ENCODE measurements around the gene ZMYND8. TPM values are rescaled to one million over a fixed set of nuclear protein-coding genes. Genes with fewer than 3 reads are reported as not detected.

Gene ZMYND8
- total and polyA plus RNA-seq, 4 donors: 14.2 to 46.4 (median 30.1) TPM

DNA sequence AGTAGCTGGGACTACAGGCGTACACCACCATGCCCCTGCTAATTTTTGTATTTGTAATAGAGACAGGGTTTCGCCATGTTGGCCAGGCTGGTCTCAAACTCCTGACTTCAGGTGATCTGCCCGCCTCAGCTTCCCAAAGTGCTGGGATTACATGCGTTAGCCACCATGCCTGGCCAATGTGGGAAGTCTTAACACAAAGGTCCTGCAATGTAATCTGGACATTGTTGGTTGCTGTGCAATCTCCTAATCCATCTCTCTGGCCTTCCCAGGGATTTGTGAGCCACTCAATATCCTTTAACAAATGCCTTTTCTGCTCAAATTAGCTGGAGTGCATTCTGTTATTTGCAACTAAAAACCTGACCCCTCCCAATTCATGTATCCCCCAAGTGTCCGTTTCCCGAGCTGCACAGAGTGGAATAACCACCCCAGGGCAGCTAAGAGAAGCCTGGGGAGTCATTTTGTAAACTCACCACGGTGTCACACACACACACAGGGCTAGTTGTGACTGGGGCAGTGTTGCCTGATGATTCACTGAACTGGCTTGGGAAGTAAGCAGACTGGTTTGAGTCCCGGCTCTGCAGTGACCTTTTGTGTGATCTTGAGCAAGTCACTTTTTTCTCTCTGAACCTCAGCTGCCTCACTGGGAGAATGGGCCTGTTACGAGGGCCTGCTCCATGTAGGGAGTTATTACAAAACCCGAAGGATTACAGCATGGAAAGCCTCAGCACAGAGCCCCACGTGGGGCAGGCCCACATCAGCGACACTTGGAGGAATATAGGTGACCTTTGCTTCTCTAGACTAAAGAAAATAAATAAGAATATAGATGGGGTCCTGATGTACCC is 152.3 kb downstream of the ZMYND8 start:
- DNase-seq (no peak), ATAC-seq (ENCODE audit: insufficient read depth, low FRiP score) (no peak)
- Histone ChIP-seq H3K4me1 (ENCODE audit: control insufficient read depth in 5 of 5, insufficient read depth in 5 of 5, low read length in 5 of 5) (no peaks in the 10 kb centered on the region), H3K4me3 (no peak overlapping the region), H3K27me3 (ENCODE audit: control insufficient read depth in 3 of 3, insufficient read depth in 3 of 3, low read length in 2 of 3) (no peaks in the 10 kb centered on the region), H3K9ac (ENCODE audit: insufficient read depth in 1 of 2, low read length in 2 of 2) (no peak overlapping the region), H3K9me3 (ENCODE audit: control insufficient read depth in 4 of 4, insufficient read depth in 3 of 4, low read length in 3 of 4) (no peaks in the 10 kb centered on the region), H3K27ac (ENCODE audit: low read depth in 1 of 2, low read length in 1 of 2) (no peak overlapping the region), H3K36me3 (ENCODE audit: control insufficient read depth in 4 of 4, insufficient read depth in 4 of 4, low read length in 4 of 4) (peaks cover 0 to 6% (median 3%) of the 10 kb centered on the region in 4 donors)
- TF ChIP-seq, protein P1, sequence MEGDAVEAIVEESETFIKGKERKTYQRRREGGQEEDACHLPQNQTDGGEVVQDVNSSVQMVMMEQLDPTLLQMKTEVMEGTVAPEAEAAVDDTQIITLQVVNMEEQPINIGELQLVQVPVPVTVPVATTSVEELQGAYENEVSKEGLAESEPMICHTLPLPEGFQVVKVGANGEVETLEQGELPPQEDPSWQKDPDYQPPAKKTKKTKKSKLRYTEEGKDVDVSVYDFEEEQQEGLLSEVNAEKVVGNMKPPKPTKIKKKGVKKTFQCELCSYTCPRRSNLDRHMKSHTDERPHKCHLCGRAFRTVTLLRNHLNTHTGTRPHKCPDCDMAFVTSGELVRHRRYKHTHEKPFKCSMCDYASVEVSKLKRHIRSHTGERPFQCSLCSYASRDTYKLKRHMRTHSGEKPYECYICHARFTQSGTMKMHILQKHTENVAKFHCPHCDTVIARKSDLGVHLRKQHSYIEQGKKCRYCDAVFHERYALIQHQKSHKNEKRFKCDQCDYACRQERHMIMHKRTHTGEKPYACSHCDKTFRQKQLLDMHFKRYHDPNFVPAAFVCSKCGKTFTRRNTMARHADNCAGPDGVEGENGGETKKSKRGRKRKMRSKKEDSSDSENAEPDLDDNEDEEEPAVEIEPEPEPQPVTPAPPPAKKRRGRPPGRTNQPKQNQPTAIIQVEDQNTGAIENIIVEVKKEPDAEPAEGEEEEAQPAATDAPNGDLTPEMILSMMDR (IDR thresholded peaks at IDR 0.05; ENCODE audit: control extremely low read depth, extremely low read depth): no peak
- WGBS, 2 donors: 92 to 93% methylated on average over 12 of the region's 12 CpGs

DNA sequence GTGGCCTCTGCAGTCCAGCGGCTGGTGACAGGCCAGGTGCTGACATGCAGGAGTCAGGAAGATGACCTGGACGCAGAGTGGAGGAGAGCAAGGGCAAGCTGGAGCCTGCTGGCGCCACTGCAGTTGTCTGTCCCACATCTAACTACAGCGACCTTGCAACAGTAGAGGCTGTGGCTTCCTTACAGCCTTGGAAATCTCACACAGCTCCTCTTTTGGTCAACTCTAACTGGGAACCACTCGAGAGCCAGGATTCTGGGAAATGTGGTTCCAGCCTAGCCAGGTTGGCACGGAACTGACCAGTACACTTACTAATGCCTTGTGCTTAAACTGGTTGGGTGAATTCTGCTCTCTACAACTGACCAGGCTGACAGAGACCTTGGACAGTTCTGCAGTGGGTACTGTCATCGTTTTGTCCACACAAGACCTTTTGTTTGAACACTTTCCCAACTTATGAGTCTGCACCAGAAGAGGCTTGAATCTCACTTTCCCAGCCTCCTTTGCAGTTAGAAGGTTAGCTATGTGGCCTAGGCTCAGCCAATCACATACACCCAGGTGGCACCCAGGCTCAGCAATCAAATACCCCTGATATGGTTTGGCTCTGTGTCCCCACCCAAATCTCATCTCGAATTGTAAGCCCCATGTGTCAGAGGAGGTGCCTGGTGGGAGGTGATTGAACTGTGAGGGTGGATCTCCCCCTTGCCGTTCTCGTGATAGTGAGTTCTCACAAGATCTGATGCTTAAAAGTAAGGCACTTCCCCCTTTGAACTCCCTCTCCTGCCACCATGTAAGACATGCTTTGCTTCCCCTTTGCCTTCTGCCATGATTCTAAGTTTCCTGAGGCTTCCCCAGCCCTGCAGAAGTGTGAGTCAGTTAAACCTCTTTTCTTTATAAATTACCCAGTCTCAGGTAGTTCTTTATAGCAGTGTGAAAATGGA is 153.5 kb downstream of the ZMYND8 start:
- no peaks in the 10 kb centered on the region for H3K4me1 ChIP-seq (ENCODE audit: control insufficient read depth in 5 of 5, insufficient read depth in 5 of 5, low read length in 5 of 5)
- no peak overlapping the region for H3K27ac ChIP-seq (ENCODE audit: low read depth in 1 of 2, low read length in 1 of 2)
- peaks cover 0 to under 1% (median 0%) of the 10 kb centered on the region in 4 donors for H3K36me3 ChIP-seq (ENCODE audit: control insufficient read depth in 4 of 4, insufficient read depth in 4 of 4, low read length in 4 of 4)
- no peak for ATAC-seq (ENCODE audit: insufficient read depth, low FRiP score)
- H3K9me3 ChIP-seq (ENCODE audit: control insufficient read depth in 4 of 4, insufficient read depth in 3 of 4, low read length in 3 of 4): no peaks in the 10 kb centered on the region
- TF ChIP-seq, protein P1 (IDR thresholded peaks at IDR 0.05; ENCODE audit: control extremely low read depth, extremely low read depth): no peak
- H3K4me3 ChIP-seq: no peak overlapping the region
- no peaks in the 10 kb centered on the region for H3K27me3 ChIP-seq (ENCODE audit: control insufficient read depth in 3 of 3, insufficient read depth in 3 of 3, low read length in 2 of 3)
- 85 to 91% methylated on average over 10 of the region's 10 CpGs for WGBS, 2 donors
- no peak for DNase-seq
- H3K9ac ChIP-seq (ENCODE audit: insufficient read depth in 1 of 2, low read length in 2 of 2): no peak overlapping the region

DNA sequence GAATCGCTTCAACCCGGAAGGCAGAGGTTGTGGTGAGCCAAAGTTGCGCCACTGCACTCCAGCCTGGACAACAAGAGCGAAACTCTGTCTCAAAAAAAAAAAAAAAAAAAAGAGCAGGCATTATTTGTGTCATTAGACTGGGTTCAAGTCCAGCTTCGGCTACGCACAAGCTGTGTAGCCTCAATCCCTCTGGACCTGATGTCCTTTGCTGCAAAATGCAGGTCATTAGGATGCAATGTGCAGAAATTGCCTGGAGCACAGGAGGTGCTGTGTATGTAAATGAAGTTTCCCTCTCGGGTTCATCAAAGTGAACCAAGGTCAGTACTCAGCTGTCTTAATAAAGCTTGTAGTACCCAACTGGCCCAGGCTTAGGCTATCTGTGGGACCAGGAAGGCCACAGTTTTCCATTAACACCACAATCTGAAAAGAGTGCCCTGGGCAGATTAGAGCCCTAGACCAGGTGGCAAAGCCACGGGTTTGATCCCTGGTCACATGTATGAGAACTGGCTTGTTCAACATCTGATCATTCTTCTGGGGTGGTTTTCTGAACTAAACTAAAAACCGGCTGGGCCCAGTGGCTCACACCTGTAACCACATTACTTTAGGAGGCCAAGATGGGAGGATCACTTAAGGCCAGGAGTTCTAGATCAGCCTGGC is 155.3 kb downstream of the ZMYND8 start:
- DNase-seq (no peak), ATAC-seq (ENCODE audit: insufficient read depth, low FRiP score) (no peak)
- H3K36me3 ChIP-seq (ENCODE audit: control insufficient read depth in 4 of 4, insufficient read depth in 4 of 4, low read length in 4 of 4): no peaks in the 10 kb centered on the region
- 92% methylated on average over 9 of the region's 9 CpGs for WGBS, 2 donors
- no peak overlapping the region for H3K4me3 ChIP-seq
- no peak overlapping the region for H3K9ac ChIP-seq (ENCODE audit: insufficient read depth in 1 of 2, low read length in 2 of 2)
- no peaks in the 10 kb centered on the region for H3K9me3 ChIP-seq (ENCODE audit: control insufficient read depth in 4 of 4, insufficient read depth in 3 of 4, low read length in 3 of 4)
- no peaks in the 10 kb centered on the region for H3K4me1 ChIP-seq (ENCODE audit: control insufficient read depth in 5 of 5, insufficient read depth in 5 of 5, low read length in 5 of 5)
- TF ChIP-seq, protein P1 (IDR thresholded peaks at IDR 0.05; ENCODE audit: control extremely low read depth, extremely low read depth): no peak
- H3K27me3 ChIP-seq (ENCODE audit: control insufficient read depth in 3 of 3, insufficient read depth in 3 of 3, low read length in 2 of 3): no peaks in the 10 kb centered on the region
- H3K27ac ChIP-seq (ENCODE audit: low read depth in 1 of 2, low read length in 1 of 2): no peak overlapping the region
